Astrocyte of the cerebellum (primary cell): ENCODE results near the gene BAIAP2L1.
A peak's percentile ranks its signal among the peaks of the same experiment; 100 is the strongest.
"Not testable (repeated sequence)": the region's sequence is repeated elsewhere in the genome, so short reads cannot be mapped to it uniquely, and the experiment has no call there.

ENCODE experiments used
- DNase-seq: peaks from one replicate; pipeline ENCODE4 v3.0.0-alpha.2; 2011; ENCODE audit warnings: low read depth
- H3K4me3 ChIP-seq: 2 replicates; pipeline ENCODE4 v1.5.1; 2011; ENCODE audit warnings: mild to moderate bottlenecking, low read depth, low read length, moderate library complexity
- in situ Hi-C: cut with HindIII; loops from 2 replicates; pipeline ENCODE4 v1.10.0; 2017; ENCODE audit warnings: low sequenced_read_pairs
- TF ChIP-seq, protein P1 (sequence below): IDR thresholded peaks from 2 replicates; pipeline ENCODE4 v1.5.1; 2012; ENCODE audit warnings: low read length, low read depth, moderate library complexity, mild to moderate bottlenecking; ENCODE audit errors: missing control alignments

Gene BAIAP2L1

DNA sequence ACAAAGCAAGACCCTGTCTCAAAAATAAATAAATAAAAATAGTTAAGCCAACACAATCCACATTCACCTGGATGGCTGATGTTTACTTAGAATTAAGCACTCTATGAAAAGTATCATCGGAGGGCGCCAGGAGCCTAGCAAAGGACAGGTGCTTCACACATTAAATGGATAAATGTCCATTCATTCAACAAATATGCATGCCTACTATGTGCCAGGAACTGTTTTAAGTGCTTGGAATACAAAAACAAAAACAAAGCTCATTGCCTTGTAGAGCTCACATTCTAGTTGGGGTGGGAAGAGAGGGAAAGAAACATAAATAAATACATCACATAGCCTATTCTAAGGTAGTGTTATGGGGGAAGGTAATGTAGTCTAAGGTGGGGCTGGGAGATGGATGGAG, 4.1 kb downstream of the BAIAP2L1 start:
- in situ Hi-C loops = no loop called here
- TF ChIP-seq, protein P1, sequence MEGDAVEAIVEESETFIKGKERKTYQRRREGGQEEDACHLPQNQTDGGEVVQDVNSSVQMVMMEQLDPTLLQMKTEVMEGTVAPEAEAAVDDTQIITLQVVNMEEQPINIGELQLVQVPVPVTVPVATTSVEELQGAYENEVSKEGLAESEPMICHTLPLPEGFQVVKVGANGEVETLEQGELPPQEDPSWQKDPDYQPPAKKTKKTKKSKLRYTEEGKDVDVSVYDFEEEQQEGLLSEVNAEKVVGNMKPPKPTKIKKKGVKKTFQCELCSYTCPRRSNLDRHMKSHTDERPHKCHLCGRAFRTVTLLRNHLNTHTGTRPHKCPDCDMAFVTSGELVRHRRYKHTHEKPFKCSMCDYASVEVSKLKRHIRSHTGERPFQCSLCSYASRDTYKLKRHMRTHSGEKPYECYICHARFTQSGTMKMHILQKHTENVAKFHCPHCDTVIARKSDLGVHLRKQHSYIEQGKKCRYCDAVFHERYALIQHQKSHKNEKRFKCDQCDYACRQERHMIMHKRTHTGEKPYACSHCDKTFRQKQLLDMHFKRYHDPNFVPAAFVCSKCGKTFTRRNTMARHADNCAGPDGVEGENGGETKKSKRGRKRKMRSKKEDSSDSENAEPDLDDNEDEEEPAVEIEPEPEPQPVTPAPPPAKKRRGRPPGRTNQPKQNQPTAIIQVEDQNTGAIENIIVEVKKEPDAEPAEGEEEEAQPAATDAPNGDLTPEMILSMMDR = no peak
- no peak overlapping the region for H3K4me3 ChIP-seq
- no peak for DNase-seq

DNA sequence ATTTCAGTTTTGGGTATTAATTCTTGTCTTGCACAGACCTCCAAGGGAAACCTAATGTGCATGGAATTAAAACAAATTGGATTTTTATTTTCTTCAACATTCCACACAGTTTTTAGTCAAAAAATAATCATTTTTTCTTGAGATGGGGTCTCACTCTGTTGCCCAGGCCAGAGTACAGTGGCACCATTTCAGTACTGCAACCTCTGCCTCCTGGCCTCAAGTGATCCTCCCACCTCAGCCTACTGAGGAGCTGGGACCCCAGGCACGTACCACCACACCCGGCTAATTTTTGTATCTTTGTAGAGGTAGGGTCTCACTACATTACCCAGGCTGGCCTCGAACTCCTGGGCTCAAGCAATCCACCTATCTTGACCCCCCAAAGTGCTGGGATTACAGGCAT, 4.9 kb downstream of the BAIAP2L1 start:
- TF ChIP-seq, protein P1 = no peak
- in situ Hi-C loops = no loop called here
- DNase-seq = no peak
- no peak overlapping the region for H3K4me3 ChIP-seq

DNA sequence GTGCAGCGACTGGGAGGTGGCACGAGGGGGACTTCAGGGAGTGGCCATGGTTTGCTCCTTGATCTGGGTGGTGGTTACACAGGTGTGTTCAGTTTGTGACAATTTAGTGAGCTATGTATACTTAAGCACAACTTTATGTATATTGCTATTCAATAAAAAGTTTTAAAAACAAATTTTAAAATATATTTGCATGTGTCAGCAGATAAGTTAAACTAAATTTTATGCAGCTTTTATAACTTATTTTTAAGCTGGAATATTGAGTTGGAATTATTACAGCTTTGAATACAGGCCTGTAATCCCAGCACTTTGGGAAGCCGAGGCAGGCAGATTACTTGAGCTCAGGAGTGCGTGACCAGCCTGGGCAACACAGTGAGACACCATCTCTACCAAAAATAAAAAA, 5.4 kb downstream of the BAIAP2L1 start:
- DNase-seq = no peak
- TF ChIP-seq, protein P1 = no peak
- in situ Hi-C loops = no loop called here
- no peak overlapping the region for H3K4me3 ChIP-seq

DNA sequence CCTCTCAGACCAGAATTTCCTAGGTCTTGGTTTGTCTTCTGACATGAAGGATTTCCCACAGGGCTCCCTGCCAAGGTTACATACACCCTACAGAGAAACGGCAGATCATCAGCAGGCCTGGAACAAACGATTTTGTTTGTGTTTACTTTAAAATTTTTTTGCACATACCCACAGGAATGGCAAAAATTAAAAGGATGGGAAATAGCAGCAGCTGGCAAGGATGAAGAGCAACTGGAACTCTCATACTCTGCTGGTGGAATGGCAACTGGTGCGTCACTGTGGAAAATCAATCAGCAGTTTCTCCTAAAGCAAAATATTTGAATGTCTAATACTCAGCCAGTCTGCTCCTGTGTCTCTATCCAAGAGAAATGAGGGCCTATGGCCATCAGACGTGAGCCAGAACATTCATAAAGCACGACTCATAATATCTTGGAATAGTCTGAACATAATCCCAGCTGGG, 6.5 kb downstream of the BAIAP2L1 start:
- peak; percentile 83 for DNase-seq
- in situ Hi-C loops = no loop called here
- TF ChIP-seq, protein P1 = no peak

DNA sequence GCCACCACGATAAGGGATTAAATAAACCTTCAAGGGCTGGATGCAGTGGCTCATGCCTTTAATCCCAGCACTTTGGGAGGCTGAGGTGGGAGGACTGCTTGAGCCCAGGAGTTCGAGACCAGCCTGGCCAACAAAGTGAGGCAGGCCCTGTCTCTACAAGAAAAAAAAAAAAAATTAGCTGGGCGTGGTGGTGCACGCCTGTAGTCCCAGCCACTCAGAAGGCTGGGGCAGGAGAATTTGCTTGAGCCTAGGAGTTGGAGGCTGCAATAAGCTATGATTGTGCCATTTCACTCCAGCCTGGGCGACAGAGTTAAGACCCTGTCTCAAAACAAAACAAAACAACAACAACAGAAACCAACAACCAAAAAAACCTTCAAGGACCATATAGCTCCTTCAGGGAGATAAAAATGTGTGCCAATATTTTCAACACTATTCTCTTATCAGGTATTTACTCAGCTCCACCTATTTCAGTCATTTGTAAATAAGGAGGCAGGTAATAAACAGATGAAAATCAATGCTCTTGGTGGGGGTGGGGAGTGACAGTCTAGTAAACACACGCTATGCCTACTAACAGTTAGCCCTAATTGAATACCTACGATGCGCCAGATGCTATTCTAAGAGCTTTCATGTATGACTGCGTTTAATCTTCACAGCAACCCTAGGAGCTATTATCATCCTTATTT, 13.2 kb downstream of the BAIAP2L1 start:
- no peak for DNase-seq
- no peak overlapping the region for H3K4me3 ChIP-seq
- in situ Hi-C loops = no loop called here
- TF ChIP-seq, protein P1 = no peak

More for the DNA sequence above, 6.5 kb downstream of the BAIAP2L1 start:
- H3K4me3 ChIP-seq = no peak overlapping the region

DNA sequence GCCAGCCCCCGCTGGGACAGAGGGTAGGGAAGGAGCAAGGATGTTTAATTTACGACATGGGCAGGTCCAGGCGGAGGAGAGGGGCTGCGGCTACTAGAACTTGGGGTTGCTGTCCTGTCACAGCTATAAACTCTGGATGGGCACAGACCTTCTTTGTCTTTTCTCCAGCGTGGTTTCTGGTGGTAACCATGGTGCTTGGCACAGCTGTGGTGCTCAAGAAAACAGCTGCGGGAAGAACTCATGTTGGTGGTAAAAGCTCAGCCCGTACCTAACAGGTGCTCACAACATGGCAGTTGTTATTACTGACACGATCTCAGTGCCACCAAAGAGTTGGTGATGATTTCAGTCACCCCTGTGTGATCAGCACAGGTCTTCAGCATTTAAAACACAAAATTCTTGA, 13.8 kb downstream of the BAIAP2L1 start:
- TF ChIP-seq, protein P1 = no peak
- in situ Hi-C loops = no loop called here
- no peak overlapping the region for H3K4me3 ChIP-seq
- DNase-seq = no peak

DNA sequence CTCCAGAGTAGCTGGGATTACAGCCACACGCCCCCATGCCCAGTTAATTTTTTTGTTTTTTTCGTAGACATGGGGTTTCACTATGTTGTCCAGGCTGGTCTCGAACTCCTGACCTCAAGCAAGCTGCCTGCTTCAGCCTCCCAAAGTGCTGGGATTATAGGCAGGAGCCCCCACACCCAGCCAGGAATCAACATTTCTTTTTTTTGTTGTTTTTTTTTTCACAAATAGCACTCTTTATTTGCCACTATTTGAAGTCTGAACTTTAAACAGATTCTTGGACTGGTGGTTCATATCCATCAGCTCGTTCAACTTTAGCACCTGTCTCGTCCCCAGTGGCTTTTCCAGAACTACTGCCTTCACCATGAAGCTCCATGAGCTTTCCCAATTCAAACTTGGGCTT, 15.4 kb downstream of the BAIAP2L1 start:
- DNase-seq, H3K4me3 ChIP-seq, in situ Hi-C loops: not testable (repeated sequence)
